IMR-90 (cell line): ENCODE data around the gene STAMBPL1.

Experiments
- BHLHE40 ChIP-seq: fragments of 150-350 bp; IDR thresholded peaks from 2 replicates; pipeline ENCODE4 v1.6.1; 2016; ENCODE audit warnings: mild to moderate bottlenecking, low read depth, low read length
- CEBPB ChIP-seq: IDR thresholded peaks from 2 replicates; pipeline ENCODE4 v1.6.1; 2012; ENCODE audit warnings: low read depth, low read length, improper control_type of control experiment
- CTCF ChIP-seq: conservative IDR thresholded peaks from 2 replicates; pipeline ENCODE4 v1.5.1; 2012; ENCODE audit warnings: mild to moderate bottlenecking, low read depth, low read length, improper control_type of control experiment
- FOS ChIP-seq: fragments of 150-350 bp; IDR thresholded peaks from 2 replicates; pipeline ENCODE4 v1.6.1; 2016; ENCODE audit warnings: low read depth, low read length
- MAFK ChIP-seq: IDR thresholded peaks from 2 replicates; pipeline ENCODE4 v1.6.1; 2012; ENCODE audit warnings: low read depth, low read length, improper control_type of control experiment
- MAZ ChIP-seq: IDR thresholded peaks from 2 replicates; pipeline ENCODE4 v1.6.1; 2012; ENCODE audit warnings: low read depth, mild to moderate bottlenecking, low read length, improper control_type of control experiment, moderate library complexity, borderline replicate concordance
- MXI1 ChIP-seq: IDR thresholded peaks from 2 replicates; pipeline ENCODE4 v1.6.1; 2012; ENCODE audit warnings: low read depth, mild to moderate bottlenecking, low read length, moderate library complexity, borderline replicate concordance
- POLR2A ChIP-seq: IDR thresholded peaks from 2 replicates; pipeline ENCODE4 v1.6.1; 2012; ENCODE audit warnings: mild to moderate bottlenecking, low read depth, low read length
- RAD21 ChIP-seq: IDR thresholded peaks from 2 replicates; pipeline ENCODE4 v1.6.1; 2012; ENCODE audit warnings: low read length, improper control_type of control experiment
- RCOR1 ChIP-seq: IDR thresholded peaks from 2 replicates; pipeline ENCODE4 v1.6.1; 2012; ENCODE audit warnings: mild to moderate bottlenecking, low read length, improper control_type of control experiment; ENCODE audit not compliant: insufficient replicate concordance
- TF ChIP-seq, protein P1 (sequence below): fragments of 150-350 bp; IDR thresholded peaks from 2 replicates; pipeline ENCODE4 v1.6.1; 2017; ENCODE audit warnings: mild to moderate bottlenecking, antibody characterized with exemption, low read length, low read depth

DNA sequence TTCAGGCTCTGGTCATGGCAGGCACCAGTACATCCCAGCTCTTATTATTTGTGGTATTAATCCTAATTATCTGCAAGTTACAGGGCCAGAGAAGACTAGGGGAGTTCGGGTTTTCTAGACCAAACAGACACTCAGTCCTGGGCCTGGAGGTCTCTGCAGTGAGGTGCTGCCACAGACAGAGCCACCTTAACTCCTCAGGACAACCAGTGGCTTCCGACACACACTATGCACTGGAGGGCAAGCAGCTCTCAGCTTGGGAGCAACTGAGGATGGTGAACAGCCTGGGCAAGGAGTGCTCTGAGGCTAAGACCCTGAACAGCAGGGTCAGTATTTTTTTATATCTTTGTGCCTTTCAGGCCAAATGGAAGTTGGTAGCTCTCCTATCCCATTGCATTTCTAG lies 53.5 kb downstream of the STAMBPL1 start:
- TF ChIP-seq CTCF: no peak
- TF ChIP-seq POLR2A: no peak
- TF ChIP-seq RAD21: no peak
- TF ChIP-seq CEBPB: no peak
- no peak for TF ChIP-seq MAFK
- TF ChIP-seq MAZ: no peak
- no peak for TF ChIP-seq RCOR1
- TF ChIP-seq, protein P1, sequence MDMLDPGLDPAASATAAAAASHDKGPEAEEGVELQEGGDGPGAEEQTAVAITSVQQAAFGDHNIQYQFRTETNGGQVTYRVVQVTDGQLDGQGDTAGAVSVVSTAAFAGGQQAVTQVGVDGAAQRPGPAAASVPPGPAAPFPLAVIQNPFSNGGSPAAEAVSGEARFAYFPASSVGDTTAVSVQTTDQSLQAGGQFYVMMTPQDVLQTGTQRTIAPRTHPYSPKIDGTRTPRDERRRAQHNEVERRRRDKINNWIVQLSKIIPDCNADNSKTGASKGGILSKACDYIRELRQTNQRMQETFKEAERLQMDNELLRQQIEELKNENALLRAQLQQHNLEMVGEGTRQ: no peak
- no peak for TF ChIP-seq BHLHE40
- TF ChIP-seq FOS: no peak
- no peak for TF ChIP-seq MXI1
